Sigmoid colon (tissue), 4 donors: ENCODE data around the gene SLIT3.

Experiments used
- EP300 ChIP-seq, 4 donors: sonication (generic); formaldehyde crosslinking; IDR thresholded peaks; one replicate each; pipeline ENCODE4 v1.6.1; 2017; ENCODE audit warnings: antibody characterized with exemption in 4 of 4
- TF ChIP-seq, protein P1 (sequence below), 4 experiments: fragments of 450-650 bp in 3 of 4; fragments of 200-600 bp in 1 of 4; IDR thresholded peaks; one replicate each; pipeline ENCODE4 v1.5.1; 2016 to 2019; ENCODE audit warnings: antibody characterized with exemption in 4 of 4, mild to moderate bottlenecking in 3 of 4, moderate library complexity in 2 of 4

- TF ChIP-seq, protein P1, sequence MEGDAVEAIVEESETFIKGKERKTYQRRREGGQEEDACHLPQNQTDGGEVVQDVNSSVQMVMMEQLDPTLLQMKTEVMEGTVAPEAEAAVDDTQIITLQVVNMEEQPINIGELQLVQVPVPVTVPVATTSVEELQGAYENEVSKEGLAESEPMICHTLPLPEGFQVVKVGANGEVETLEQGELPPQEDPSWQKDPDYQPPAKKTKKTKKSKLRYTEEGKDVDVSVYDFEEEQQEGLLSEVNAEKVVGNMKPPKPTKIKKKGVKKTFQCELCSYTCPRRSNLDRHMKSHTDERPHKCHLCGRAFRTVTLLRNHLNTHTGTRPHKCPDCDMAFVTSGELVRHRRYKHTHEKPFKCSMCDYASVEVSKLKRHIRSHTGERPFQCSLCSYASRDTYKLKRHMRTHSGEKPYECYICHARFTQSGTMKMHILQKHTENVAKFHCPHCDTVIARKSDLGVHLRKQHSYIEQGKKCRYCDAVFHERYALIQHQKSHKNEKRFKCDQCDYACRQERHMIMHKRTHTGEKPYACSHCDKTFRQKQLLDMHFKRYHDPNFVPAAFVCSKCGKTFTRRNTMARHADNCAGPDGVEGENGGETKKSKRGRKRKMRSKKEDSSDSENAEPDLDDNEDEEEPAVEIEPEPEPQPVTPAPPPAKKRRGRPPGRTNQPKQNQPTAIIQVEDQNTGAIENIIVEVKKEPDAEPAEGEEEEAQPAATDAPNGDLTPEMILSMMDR (IDR thresholded peaks at IDR 0.05), result no peak
- TF ChIP-seq EP300 (IDR thresholded peaks at IDR 0.05), result no peak
Measured at GRCh38 chr5:169204788-169205400, 96.0 kb downstream of the SLIT3 start.
